Measurements from ENCODE around the gene KRTAP5-3.
"Not testable (repeated sequence)": the region's sequence is repeated elsewhere in the genome, so short reads cannot be mapped to it uniquely, and the experiment has no call there.

Gene KRTAP5-3

GRCh38 chr11:1618231-1618630 is 10.0 kb upstream of the KRTAP5-3 start:
- no peak for DNase-seq (ENCODE audit: low read depth)

- not testable (repeated sequence) for DNase-seq (ENCODE audit: low read depth)
These were observed 362 bp downstream of the KRTAP5-3 start for GRCh38 chr11:1607901-1608300.

- peak; percentile 5 for DNase-seq (ENCODE audit: low read depth)
These were observed 962 bp downstream of the KRTAP5-3 start for GRCh38 chr11:1607156-1607845.

- DNase-seq (ENCODE audit: low read depth), result not testable (repeated sequence)
These were observed 2.3 kb downstream of the KRTAP5-3 start for GRCh38 chr11:1605923-1606322.

- no peak for DNase-seq (ENCODE audit: low read depth)
These were observed 3.6 kb downstream of the KRTAP5-3 start for GRCh38 chr11:1604711-1605110.

GRCh38 chr11:1604181-1604580 is 4.1 kb downstream of the KRTAP5-3 start:
- no peak for DNase-seq (ENCODE audit: low read depth)

GRCh38 chr11:1603629-1604028 is 4.6 kb downstream of the KRTAP5-3 start:
- DNase-seq (ENCODE audit: low read depth), result no peak

GRCh38 chr11:1601663-1602062 is 6.6 kb downstream of the KRTAP5-3 start:
- DNase-seq (ENCODE audit: low read depth), result not testable (repeated sequence)

- no peak for DNase-seq (ENCODE audit: low read depth)
These were observed 7.6 kb downstream of the KRTAP5-3 start for GRCh38 chr11:1600626-1601025.

- peak; percentile 32 for DNase-seq (ENCODE audit: low read depth)
These were observed 9.4 kb downstream of the KRTAP5-3 start for GRCh38 chr11:1598816-1599215.

GRCh38 chr11:1598406-1598805 is 9.9 kb downstream of the KRTAP5-3 start:
- not testable (repeated sequence) for DNase-seq (ENCODE audit: low read depth)

GRCh38 chr11:1597994-1598380 is 10.3 kb downstream of the KRTAP5-3 start, which contains the start of gene KRTAP5-2:
Gene KRTAP5-2 (minus strand): TSS chr11:1598294. CDS start chr11:1598250, 44 bp downstream.
- no peak for DNase-seq (ENCODE audit: low read depth)

GRCh38 chr11:1597331-1597993 is 10.8 kb downstream of the KRTAP5-3 start:
- no peak for DNase-seq (ENCODE audit: low read depth)

GRCh38 chr11:1596576-1597121 is 11.6 kb downstream of the KRTAP5-3 start:
- DNase-seq (ENCODE audit: low read depth), result not testable (repeated sequence)

- not testable (repeated sequence) for DNase-seq (ENCODE audit: low read depth)
These were observed 12.2 kb downstream of the KRTAP5-3 start for GRCh38 chr11:1595994-1596575.

GRCh38 chr11:1592628-1593027 is 15.6 kb downstream of the KRTAP5-3 start:
- DNase-seq (ENCODE audit: low read depth), result no peak

- no peak for DNase-seq (ENCODE audit: low read depth)
These were observed 18.3 kb downstream of the KRTAP5-3 start for GRCh38 chr11:1589996-1590395.

GRCh38 chr11:1589191-1589963 is 18.9 kb downstream of the KRTAP5-3 start:
- DNase-seq (ENCODE audit: low read depth), result peak; percentile 20

- no peak for DNase-seq (ENCODE audit: low read depth)
These were observed 21.6 kb downstream of the KRTAP5-3 start for GRCh38 chr11:1586699-1587098.

GRCh38 chr11:1584661-1585370 is 23.4 kb downstream of the KRTAP5-3 start, which contains the start of gene KRTAP5-1:
Gene KRTAP5-1 (minus strand): TSS chr11:1585283. CDS start chr11:1585249, 34 bp downstream.
- DNase-seq (ENCODE audit: low read depth), result not testable (repeated sequence)

GRCh38 chr11:1582909-1583308 is 25.4 kb downstream of the KRTAP5-3 start:
- not testable (repeated sequence) for DNase-seq (ENCODE audit: low read depth)

All from amniotic epithelial cell (primary cell).